HG02798 (cell line): ENCODE results near the gene PROZ.
"Not testable (repeated sequence)": the region's sequence is repeated elsewhere in the genome, so short reads cannot be mapped to it uniquely, and the experiment has no call there.

ENCODE experiments used
- ATAC-seq: cut with Tn5 transposase; IDR thresholded peaks from one replicate; pipeline ENCODE4 v1.9.1; 2021; ENCODE audit warnings: mild to moderate bottlenecking; ENCODE audit not compliant: unreplicated experiment, poor library complexity

Gene PROZ, protein sequence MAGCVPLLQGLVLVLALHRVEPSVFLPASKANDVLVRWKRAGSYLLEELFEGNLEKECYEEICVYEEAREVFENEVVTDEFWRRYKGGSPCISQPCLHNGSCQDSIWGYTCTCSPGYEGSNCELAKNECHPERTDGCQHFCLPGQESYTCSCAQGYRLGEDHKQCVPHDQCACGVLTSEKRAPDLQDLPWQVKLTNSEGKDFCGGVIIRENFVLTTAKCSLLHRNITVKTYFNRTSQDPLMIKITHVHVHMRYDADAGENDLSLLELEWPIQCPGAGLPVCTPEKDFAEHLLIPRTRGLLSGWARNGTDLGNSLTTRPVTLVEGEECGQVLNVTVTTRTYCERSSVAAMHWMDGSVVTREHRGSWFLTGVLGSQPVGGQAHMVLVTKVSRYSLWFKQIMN

DNA sequence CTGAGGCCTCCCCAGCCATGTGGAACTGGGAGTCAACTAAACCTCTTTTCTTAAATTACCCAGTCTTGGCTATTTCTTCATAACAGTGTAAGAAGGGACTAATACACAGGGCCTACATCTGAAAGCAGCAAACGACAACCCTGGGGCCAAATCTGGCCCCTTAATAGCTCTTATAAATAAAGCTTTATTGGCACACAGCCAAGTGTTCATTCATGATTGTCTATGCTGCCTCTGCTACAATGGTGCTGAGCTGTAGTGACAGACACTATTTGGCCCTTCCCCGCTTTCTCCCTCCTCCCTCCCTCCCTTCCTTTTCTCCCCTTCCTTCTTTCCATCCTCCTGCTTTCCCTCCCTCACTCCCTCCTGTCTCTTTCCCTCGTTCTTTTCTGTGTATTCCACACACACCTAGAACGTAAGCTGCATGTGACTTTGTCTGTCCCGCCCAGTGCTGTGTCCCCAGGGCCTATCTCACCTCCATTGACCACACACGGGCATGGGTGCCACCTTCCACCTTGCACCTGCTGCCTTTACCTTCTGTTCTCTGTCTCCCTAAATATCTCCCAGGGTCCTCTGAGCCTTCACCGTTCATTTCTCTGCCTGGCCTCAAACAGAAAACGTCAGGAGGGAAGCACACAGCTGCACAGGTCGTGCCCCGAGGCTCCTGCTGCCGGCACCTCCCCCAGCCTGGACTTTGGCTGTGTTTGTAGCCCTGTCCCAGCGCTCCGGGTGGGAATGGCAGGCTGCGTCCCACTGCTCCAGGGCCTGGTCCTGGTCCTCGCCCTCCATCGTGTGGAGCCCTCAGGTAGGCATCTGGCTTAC, at the start of gene PROZ:
Gene PROZ (plus strand): TSS at position 720 of the 819 bp plus-strand sequence. CDS start 13 bp downstream, at position 733.
- ATAC-seq = no peak

DNA sequence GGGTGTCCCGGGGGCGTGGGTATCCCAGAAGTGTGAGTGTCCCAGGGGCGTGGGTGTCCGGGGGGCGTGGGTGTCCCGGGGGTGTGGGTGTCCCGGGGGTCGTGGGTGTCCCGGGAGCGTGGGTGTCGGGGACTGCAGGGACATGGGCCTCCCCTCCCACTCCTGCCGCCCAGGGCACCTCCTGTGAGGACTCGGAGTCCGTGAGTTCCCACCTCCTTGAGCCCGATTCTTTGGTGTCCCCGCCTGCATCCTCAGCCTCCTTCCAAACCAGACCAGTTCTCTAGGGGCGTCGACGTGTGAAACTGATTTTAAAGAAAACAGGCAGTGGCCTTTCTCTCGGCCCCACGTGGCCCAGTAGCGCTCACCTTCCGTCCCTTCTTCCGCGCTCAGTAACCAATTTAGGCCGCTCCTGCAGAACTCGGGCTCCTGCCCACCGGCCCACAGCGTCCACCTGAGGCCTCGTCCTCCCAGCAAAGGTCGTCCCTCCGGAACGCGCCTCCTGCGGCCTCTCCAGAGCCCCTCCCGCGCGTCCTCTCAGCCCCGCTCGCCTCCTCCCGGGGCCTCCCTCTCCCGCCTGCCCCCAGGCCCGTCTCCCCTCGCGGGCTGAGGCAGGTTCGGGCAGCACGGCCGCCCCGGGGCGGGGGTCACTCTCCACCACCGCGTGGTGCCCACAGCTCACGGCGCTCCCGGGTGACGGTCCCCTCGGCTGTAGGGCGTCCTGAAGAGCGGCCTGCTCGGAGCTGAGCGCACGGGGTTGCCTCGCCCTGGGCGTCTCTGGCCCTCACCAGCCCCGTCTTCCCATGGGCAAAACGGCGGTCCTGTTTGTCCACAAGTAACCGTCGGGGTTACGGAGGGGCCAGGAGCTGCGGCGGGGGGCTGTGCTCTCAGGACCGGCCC, 49.0 kb upstream of the PROZ start:
- ATAC-seq = no peak

DNA sequence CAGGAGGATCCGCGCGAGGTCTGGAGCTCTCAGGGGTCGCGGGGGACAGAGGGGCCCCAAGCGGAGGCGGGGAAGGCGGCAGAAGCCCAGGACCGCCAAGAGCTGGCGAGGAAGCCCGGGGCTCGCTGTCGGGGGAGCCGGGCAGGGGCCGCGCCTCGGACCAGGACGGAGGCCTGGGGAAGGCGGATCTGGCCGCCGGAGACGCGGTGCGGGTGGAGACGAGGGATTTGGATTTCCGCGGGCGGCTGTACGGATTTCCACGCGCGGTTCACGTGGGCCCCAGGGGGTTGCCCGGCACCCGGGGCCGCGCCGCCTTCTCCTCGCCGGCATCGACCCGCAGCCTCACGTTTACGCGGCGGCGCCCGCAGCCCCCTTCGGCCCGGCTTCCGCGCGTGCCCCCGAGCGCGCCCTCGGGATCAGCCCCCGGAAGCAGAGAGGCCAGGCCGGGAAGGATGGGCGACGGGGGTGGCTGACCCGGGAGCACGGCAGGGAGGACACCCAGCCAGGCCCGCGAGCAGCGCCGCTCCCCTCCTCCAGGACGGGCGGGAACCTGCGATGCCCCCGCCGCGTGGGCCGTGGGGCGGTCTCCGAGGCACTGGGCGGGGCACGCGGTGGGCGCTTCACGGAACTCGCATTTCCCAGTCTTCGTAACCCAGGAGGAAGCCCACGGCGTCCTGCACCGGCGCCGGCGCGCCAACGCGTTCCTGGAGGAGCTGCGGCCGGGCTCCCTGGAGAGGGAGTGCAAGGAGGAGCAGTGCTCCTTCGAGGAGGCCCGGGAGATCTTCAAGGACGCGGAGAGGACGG, 48.2 kb upstream of the PROZ start:
- ATAC-seq = no peak

DNA sequence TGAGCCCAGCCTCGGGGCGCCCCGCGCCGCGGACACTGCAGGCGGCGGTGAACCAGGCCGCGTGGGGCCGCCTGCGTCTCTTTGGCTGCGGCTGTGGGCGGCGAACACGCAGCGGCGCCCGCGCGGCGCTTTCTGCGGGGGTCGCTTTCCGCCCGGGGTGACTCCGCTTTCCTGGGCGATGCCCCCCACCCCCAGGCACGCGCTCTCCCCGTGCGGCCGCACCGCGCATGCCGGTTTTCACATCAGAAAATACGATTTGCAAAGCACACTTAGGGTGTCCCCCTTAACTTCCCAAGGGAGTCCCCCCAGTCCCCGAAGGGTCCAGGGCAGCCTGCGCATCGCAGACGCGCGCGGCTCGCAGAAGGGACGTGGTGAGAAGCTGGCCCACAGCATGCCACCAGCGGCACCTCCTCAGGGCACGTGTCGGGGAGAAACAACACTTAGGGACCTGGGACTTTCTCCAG, 47.6 kb upstream of the PROZ start:
- no peak for ATAC-seq

DNA sequence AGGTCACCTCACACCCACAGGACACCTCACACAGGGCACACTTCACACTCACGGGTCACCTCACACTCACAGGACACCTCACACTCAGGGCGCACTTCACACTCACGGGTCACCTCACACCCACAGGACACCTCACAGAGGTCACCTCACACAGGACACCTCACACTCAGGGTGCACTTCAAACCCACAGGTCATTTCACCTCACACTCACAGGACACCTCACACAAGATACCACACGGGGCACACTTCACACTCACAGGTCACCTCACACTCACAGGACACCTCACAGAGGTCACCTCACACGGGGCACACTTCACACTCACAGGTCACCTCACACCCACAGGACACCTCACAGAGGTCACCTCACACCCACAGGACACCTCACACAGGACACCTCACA, 46.6 kb upstream of the PROZ start:
- not testable (repeated sequence) for ATAC-seq

DNA sequence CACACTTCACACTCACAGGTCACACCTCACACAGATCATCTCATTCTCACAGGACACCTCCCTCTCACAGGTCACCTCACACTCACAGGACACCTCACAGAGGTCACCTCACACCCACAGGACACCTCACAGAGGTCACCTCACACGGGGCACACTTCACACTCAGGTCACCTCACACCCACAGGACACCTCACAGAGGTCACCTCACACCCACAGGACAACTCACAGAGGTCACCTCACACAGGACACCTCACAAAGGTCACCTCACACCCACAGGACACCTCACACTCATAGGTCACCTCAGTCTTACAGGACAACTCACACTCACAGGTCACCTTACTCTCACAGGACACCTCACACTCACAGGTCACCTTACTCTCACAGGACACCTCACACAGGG, 46.0 kb upstream of the PROZ start:
- ATAC-seq = not testable (repeated sequence)

DNA sequence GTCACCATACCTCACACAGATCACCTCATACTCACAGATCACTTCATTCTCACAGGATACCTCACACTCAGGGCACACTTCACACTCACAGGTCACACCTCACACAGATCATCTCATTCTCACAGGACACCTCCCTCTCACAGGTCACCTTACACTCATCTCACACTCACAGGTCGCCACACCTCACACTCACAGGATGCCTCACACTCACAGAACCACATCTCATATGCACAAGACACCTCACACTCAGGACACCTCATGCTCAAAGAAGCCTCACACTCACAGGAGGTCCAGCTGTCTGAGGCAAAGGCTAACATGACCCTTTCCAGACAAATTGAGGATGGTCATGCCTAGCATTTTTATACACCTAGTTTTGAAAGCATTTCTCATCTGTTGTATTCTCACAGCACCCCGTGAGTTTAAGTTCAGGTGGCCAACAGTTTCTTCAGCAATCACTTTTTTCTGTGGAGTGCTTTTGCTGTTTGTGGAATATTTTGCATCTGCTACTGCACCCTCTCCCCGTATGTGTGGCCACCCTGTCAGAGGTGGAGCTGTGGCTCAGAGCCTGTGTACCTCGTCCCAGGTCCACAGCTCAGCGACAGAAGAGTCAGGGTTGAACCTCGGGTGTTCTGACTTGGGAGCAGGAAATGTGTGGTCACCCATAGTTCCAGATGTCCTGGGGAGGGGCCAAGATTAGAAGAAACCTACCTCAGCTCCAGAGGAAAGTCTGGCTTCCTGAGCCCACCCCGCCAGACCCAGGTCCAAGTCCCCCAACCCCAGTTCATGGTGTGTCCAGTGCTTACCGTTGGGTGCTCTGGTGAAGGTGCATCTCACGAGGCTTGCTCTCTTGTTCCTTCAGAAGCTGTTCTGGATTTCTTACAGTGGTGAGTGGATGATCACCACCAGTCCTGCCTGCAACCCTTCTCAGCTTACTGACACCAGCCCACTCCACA, 45.3 kb upstream of the PROZ start:
- no peak for ATAC-seq

DNA sequence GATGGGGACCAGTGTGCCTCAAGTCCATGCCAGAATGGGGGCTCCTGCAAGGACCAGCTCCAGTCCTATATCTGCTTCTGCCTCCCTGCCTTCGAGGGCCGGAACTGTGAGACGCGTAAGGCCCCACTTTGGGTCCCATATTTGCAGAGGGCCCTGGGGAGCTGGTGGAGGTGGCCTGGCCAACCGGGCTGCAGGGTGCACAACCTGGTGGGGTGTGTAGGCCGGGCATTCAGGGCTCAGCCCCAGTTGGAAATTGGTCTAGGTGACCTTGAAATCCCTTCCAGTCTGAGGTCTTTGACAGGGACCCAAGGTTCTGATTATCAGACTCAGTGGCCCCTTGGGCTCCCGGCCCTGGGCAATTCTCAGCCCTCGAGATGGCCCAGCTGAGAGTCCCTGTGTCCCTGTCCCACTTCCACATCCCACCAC, 44.6 kb upstream of the PROZ start:
- no peak for ATAC-seq

DNA sequence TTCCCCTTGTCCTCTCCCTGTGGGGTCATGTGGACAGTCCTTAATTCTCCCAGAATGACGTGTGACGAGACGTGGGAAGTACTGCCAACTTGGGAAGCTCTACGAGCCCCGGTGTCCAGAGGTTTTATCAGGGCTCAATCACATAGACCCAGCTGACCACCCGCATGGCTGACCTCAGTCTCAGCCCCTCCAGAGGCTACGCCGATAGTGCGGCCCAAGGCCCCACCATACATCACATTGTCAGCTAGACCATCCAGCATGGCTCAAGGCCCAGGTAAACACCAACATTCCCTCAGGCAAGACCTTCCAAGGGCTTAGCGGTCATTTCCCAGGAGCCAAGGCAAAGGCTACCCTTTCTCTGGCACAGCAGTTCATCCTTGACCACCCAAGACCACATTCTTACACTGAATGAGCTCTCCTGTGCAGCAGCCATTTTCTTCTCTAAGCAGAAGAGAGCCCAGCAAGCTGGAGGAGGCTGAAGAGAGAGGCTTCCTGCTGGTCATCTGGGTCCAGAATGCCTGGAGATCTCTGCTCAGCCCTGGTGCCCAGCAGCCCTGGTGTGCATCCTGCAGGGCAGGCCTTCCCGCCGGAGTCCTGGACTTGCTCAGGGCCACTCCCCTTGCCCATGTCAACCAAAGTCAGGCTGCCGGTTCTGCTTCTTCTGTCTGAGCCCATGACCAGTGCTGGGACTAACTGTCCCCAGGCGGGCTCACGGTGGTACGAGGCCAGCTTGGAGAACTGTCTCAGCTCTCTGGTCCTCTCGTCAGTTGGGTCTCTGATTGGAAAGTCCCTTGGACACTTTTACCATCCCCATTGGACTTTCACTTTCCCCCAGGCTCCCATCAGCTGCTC, 43.7 kb upstream of the PROZ start:
- ATAC-seq = no peak

DNA sequence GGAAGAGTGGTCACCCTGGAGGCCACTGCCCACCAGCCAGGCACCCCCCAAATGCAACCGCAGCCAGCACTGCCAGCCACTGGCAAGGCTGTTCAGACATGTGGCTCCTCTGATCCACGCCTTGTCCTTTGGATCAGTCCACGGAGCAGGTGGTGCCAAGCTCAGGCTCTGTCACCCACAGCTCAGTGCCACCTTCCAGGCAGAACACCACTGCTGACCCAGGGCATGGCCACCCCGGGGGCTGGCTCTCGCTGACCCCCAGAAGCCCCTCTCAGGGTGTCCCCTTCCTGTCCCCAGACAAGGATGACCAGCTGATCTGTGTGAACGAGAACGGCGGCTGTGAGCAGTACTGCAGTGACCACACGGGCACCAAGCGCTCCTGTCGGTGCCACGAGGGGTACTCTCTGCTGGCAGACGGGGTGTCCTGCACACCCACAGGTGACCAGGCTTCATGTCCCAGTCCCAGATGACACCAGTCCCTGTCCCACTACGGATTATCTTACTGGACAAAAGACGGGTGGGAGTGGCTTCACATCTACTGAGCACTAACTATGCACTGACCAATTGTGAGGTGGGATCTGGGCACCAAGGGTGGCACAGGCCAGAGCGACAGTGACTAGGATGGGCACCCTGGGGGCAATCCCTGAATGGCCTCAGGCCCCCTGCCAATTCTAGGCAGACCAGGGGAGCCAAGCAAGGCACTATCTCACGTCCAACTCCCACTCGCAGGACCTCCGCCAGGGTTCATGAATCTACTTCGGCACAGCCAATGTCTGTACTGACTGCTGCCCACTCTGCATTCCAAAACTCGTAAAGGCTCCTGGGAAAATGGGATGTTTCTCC, 42.9 kb upstream of the PROZ start:
- no peak for ATAC-seq

DNA sequence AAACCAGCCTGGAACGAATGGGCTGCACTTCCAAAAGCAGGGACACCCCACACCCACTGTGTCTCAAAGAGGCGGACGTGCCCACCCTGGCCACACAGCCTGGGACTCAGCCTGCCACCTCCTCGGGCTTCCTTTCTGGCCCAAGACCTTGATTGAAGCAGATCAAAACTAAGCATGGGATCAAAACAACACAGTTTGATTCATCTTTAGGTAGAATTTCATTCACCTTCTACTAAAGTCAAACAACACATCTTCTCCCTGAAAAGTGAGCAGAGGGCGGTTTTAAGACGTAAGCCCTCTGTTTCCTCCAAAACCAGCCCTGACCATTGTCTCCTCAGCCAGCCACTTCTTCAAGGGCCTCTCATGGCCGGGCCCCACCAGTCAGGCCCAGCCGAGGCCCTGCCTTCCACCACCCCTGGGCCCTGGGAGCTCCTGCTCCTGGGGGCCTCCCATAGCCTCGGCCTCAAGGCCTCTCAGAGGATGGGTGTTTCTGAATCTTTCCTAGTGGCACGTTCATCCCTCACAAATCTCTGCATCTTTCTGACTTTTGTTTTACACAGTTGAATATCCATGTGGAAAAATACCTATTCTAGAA, 42.1 kb upstream of the PROZ start:
- ATAC-seq = no peak

DNA sequence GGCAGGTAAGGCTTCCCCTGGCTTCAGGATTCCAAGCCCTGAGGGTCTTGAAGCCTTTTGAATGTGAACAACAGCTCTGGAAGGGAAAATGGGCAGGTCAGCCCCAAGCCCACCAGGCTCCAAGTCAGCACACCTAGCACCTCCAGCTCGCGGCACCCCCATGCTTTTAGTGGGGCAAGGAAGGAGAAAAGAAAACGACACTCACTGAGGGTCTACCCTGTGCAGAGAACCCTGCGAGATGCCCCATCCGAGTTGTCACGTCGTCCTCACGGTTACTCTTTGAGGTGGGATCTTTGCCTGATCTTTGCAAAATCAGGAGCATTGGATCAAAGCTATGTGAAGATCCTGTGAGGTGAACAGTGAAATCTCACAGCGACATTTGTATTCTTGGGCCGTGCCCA, 41.6 kb upstream of the PROZ start:
- no peak for ATAC-seq

DNA sequence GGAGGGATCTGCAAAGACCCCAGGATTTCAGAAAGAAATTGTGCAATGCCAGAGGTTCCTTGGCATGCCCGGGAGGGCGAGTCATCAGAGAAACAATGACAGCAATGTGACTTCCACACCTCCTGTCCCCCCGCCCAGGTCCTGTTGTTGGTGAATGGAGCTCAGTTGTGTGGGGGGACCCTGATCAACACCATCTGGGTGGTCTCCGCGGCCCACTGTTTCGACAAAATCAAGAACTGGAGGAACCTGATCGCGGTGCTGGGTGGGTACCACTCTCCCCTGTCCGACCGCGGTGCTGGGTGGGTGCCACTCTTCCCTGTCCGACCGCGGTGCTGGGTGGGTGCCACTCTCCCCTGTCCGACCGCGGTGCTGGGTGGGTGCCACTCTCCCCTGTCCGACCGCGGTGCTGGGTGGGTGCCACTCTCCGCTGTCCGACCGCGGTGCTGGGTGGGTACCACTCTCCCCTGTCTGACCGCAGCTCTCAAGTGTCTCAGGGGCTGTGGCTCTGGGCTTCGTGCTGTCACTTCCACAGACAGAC, 41.0 kb upstream of the PROZ start:
- ATAC-seq = no peak

DNA sequence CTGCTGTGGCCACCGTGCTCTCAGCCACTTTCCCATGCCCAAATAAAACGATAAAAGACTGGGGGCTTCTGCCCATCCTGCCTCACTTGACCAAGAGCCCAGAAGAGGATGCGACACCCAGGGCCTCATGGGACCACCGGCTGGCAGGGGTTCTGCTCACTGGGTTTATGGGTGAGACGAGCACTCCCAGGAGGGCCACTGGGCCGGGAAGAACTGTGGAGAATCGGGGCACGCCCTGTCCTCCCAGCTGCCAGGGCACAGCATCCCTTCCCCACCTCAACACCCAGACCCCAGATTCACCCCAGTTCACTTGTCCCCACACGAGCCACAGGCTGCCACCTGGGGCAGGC, 40.6 kb upstream of the PROZ start:
- no peak for ATAC-seq

DNA sequence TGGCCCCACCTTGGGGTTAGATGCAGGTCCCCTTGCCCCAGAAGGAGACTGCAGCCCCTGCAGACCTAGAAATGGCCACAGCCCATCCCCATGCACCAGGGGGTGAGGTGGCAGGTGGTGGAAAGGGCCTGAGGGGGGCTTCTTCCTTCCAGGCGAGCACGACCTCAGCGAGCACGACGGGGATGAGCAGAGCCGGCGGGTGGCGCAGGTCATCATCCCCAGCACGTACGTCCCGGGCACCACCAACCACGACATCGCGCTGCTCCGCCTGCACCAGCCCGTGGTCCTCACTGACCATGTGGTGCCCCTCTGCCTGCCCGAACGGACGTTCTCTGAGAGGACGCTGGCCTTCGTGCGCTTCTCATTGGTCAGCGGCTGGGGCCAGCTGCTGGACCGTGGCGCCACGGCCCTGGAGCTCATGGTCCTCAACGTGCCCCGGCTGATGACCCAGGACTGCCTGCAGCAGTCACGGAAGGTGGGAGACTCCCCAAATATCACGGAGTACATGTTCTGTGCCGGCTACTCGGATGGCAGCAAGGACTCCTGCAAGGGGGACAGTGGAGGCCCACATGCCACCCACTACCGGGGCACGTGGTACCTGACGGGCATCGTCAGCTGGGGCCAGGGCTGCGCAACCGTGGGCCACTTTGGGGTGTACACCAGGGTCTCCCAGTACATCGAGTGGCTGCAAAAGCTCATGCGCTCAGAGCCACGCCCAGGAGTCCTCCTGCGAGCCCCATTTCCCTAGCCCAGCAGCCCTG, 40.0 kb upstream of the PROZ start:
- no peak for ATAC-seq
